HG03457 (cell line): ENCODE results near the gene SLC6A5.

Experiments
- ATAC-seq: cut with Tn5 transposase; IDR thresholded peaks from one replicate; pipeline ENCODE4 v1.9.1; 2021; ENCODE audit warnings: moderate number of reproducible peaks; ENCODE audit not compliant: unreplicated experiment

Gene SLC6A5

GRCh38 chr11:20668844-20669819, 69.7 kb downstream of the SLC6A5 start, which contains the start of gene NELL1:
NELL1 (plus strand) TSS chr11:20669586.
- no peak for ATAC-seq

GRCh38 chr11:20669820-20670684, 70.6 kb downstream of the SLC6A5 start:
- no peak for ATAC-seq

GRCh38 chr11:20670932-20671403, 71.6 kb downstream of the SLC6A5 start:
- no peak for ATAC-seq

DNA sequence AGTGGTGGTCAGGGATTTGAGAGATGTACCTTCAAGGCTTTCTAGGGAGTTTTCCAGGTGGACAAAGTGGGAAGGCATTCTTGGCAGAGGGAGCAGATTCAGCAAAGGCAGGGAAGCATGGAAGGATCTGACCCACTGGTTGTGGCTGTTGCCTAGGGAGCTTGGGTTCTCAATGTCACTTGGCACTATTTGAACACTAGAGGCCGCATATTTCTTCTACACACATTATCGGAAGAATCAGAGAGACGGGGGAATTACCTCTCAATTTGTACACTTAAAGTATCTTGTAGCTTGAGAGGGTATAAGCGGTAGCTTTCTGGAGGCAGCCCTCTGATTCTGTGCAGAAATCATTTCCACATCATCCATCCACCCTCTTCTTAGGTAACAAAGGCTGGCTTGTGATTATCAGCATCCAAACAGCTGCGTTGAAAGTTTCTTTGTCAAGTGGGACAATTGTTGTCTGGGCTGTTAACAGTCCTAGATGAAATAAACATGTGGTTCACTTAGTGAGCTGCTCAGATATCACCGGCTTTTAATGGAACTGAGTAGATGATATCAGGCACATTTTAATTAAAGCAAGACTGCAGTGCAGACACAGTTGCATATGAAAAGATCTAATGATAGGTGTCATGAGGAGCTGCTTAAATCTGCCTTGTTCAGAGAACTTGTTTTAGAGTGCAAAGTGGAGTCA, 72.6 kb downstream of the SLC6A5 start:
- ATAC-seq = no peak

DNA sequence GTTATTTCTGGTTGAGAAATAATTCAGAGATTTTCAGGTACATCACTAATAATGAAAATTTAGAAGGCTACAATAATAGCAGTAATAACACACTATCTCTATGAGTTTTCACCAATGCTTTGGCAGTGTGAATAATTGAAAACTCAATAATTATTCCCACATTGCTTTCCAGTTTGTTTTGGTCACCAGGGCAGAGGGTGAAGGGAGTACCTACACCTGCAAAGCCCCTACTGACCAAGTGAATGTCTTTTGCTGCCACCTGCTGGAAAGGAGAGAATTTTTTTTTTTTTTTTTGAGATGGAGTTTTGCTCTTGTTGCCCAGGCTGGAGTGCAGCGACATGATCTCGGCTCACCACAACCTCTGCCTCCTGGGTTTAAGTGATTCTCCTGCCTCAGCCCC, 73.2 kb downstream of the SLC6A5 start:
- no peak for ATAC-seq

GRCh38 chr11:20676658-20677057, 77.2 kb downstream of the SLC6A5 start:
- no peak for ATAC-seq

GRCh38 chr11:20688761-20689160, 89.4 kb downstream of the SLC6A5 start:
- no peak for ATAC-seq

GRCh38 chr11:20707876-20708275, 108.5 kb downstream of the SLC6A5 start:
- no peak for ATAC-seq
